ENCODE measurements around the gene PGAM2.

PGAM2 gene

GRCh38 chr7:44063894-44064651 is 1.3 kb downstream of the PGAM2 start:
- DNase-seq = no peak

- DNase-seq = no peak
Observed at GRCh38 chr7:44063547-44063893, 1.8 kb downstream of the PGAM2 start.

GRCh38 chr7:44062903-44063295 is 2.5 kb downstream of the PGAM2 start:
- DNase-seq = no peak

GRCh38 chr7:44062180-44062902 is 3.0 kb downstream of the PGAM2 start:
- DNase-seq = no peak

GRCh38 chr7:44061645-44062179 is 3.7 kb downstream of the PGAM2 start:
- no peak for DNase-seq

GRCh38 chr7:44060948-44061644 is 4.3 kb downstream of the PGAM2 start:
- no peak for DNase-seq

- DNase-seq = no peak
Observed at GRCh38 chr7:44060091-44060947, 5.0 kb downstream of the PGAM2 start.

GRCh38 chr7:44059219-44060090 is 5.9 kb downstream of the PGAM2 start:
- DNase-seq = no peak

GRCh38 chr7:44058759-44059218 is 6.6 kb downstream of the PGAM2 start:
- DNase-seq = no peak

- no peak for DNase-seq
Observed at GRCh38 chr7:44057849-44058758, 7.3 kb downstream of the PGAM2 start.

- DNase-seq = no peak
Observed at GRCh38 chr7:44057181-44057848, 8.1 kb downstream of the PGAM2 start.

GRCh38 chr7:44056681-44057080 is 8.7 kb downstream of the PGAM2 start:
- DNase-seq = no peak

- DNase-seq = no peak
Observed at GRCh38 chr7:44052771-44053365, 12.5 kb downstream of the PGAM2 start.

- DNase-seq = no peak
Observed at GRCh38 chr7:44051611-44052220, 13.7 kb downstream of the PGAM2 start.

GRCh38 chr7:44050915-44051560 is 14.3 kb downstream of the PGAM2 start:
- no peak for DNase-seq

- DNase-seq = no peak
Observed at GRCh38 chr7:44050121-44050914, 15.0 kb downstream of the PGAM2 start.

GRCh38 chr7:44048031-44048795 is 17.2 kb downstream of the PGAM2 start:
- no peak for DNase-seq
